HL-60 (cell line): ENCODE results near the gene ASIC1.

Experiments
- CTCF ChIP-seq: IDR thresholded peaks from one replicate; pipeline ENCODE4 v1.5.1; 2011; ENCODE audit warnings: low read length, control low read depth, inconsistent platforms; ENCODE audit not compliant: insufficient read depth
- GABPA ChIP-seq: IDR thresholded peaks from 2 replicates; pipeline ENCODE4 v1.6.1; 2012; ENCODE audit warnings: low read depth
- POLR2AphosphoS5 ChIP-seq: IDR thresholded peaks from 2 replicates; pipeline ENCODE4 v1.6.1; 2012; ENCODE audit warnings: low read depth
- REST ChIP-seq: IDR thresholded peaks from 2 replicates; pipeline ENCODE4 v1.6.1; 2012; ENCODE audit warnings: low read depth; ENCODE audit not compliant: insufficient replicate concordance
- SPI1 ChIP-seq: IDR thresholded peaks from 2 replicates; pipeline ENCODE4 v1.6.1; 2012; ENCODE audit warnings: low read depth, mild to moderate bottlenecking, borderline replicate concordance

- TF ChIP-seq CTCF = no peak
- TF ChIP-seq REST = no peak
- no peak for TF ChIP-seq SPI1
- no peak for TF ChIP-seq POLR2AphosphoS5
- TF ChIP-seq GABPA = no peak
Observed at GRCh38 chr12:50060120-50060468, 2.7 kb downstream of the ASIC1 start.
